GM12891 (cell line): ENCODE results near the gene COL19A1.

Experiments
- PAX5 ChIP-seq: IDR thresholded peaks from 2 replicates; pipeline ENCODE4 v1.6.1; 2011; ENCODE audit warnings: low read length, moderate library complexity, mild to moderate bottlenecking; ENCODE audit not compliant: insufficient read depth, severe bottlenecking
- POLR2A ChIP-seq: IDR thresholded peaks from 2 replicates; pipeline ENCODE4 v1.6.1; 2011; ENCODE audit warnings: low read depth, low read length, control low read depth
- POLR2AphosphoS5 ChIP-seq: IDR thresholded peaks from 2 replicates; pipeline ENCODE4 v1.6.1; 2011; ENCODE audit warnings: low read depth, low read length, control low read depth
- SPI1 ChIP-seq: IDR thresholded peaks from 2 replicates; pipeline ENCODE4 v1.6.1; 2011; ENCODE audit warnings: low read depth, low read length, control low read depth
- TAF1 ChIP-seq: IDR thresholded peaks from 2 replicates; pipeline ENCODE4 v1.6.1; 2011; ENCODE audit warnings: low read depth, low read length, control low read depth

DNA sequence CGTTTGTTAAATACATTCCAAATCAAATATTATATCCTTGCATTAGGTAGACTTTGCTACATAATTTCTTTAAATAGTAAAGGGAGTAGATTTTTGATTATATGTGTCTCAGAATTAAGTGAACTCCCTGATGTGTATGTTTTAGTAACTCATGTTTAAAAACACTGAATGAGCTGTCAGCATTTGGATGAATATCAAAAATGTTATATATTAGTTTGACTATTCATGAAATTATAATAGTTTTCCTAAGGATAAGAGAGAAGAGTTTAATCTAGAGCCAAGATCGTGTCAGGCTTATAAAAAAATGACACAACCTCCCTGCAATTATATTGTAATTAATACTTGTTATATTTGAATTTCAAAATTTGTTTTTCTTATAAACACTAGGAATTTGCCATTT is 195.2 kb downstream of the COL19A1 start:
- TF ChIP-seq POLR2AphosphoS5 (no peak), POLR2A (no peak), PAX5 (no peak), SPI1 (no peak), TAF1 (no peak)
